Testis (tissue), 3 donors: Measurements from ENCODE around the gene R3HDM4. TPM values are rescaled to one million over a fixed set of nuclear protein-coding genes. Genes with fewer than 3 reads are reported as not detected.

ENCODE experiments used
- DNase-seq: peaks from one replicate; pipeline ENCODE4 v3.0.0-alpha.2; 2019
- H3K27ac ChIP-seq, 2 donors: fragments of 200-600 bp; sonication (generic); one replicate each; pipeline ENCODE4 v1.5.1; 2019
- H3K27me3 ChIP-seq: fragments of 200-600 bp; sonication (generic); one replicate; pipeline ENCODE4 v1.5.1; 2019
- H3K36me3 ChIP-seq: fragments of 200-600 bp; sonication (generic); one replicate; pipeline ENCODE4 v1.5.1; 2017; ENCODE audit warnings: low read depth; ENCODE audit errors: missing control alignments
- H3K4me1 ChIP-seq: fragments of 200-600 bp; sonication (generic); one replicate; pipeline ENCODE4 v1.5.1; 2019
- H3K4me3 ChIP-seq, 2 donors: fragments of 200-600 bp; sonication (generic); one replicate each; pipeline ENCODE4 v1.5.1; 2017 to 2019
- H3K9me3 ChIP-seq: fragments of 200-600 bp; sonication (generic); one replicate; pipeline ENCODE4 v1.5.1; 2017
- CTCF ChIP-seq, 3 experiments: fragments of 450-650 bp in 2 of 3; fragments of 200-600 bp in 1 of 3; sonication (generic) in 1 of 3; IDR thresholded peaks; one replicate each; pipeline ENCODE4 v1.5.1; 2016 to 2019; ENCODE audit warnings: antibody characterized with exemption in 3 of 3, mild to moderate bottlenecking in 2 of 3, moderate library complexity in 1 of 3
- POLR2A ChIP-seq: fragments of 450-650 bp; IDR thresholded peaks from one replicate; pipeline ENCODE4 v1.6.1; 2017; ENCODE audit warnings: antibody characterized with exemption, mild to moderate bottlenecking, moderate library complexity
- WGBS, 2 donors: methylation state at CpG; one replicate each; pipeline ENCODE4 v1.1.5; 2018; 5-methylcytosine and 5-hydroxymethylcytosine counted together
- intact Hi-C: fragments of 100-400 bp; cut with DNase I; formaldehyde crosslinking; loops from one replicate; pipeline ENCODE4 v1.15.1; 2023; ENCODE audit warnings: low total_unique reads
- polyA plus RNA-seq: library from polyadenylated mRNA; stranded (reverse); fragments of 350-450 nt; fragmentation: Illumina TruSeq; extraction: RNeasy Lipid Tissue Mini Kit (QIAGEN cat#74804); gene quantifications from one replicate; pipeline ENCODE4 v1.2.3, GENCODE V29; 2014; ENCODE audit warnings: low read depth, low replicate concordance; ENCODE audit not compliant: insufficient read depth
- total RNA-seq, 2 donors: library from RNA; depleted of rRNA; stranded (reverse); fragments of >200 nt; gene quantifications; one replicate each; pipeline ENCODE4 v1.2.3, GENCODE V29; 2016

R3HDM4 gene
- total and polyA plus RNA-seq, 3 donors from 2014 or later = 19.2 to 30.1 (median 24.6) TPM

GRCh38 chr19:947090-947706 is 34.2 kb upstream of the R3HDM4 start:
- Histone ChIP-seq H3K9me3 (no peaks in the 10 kb centered on the region), H3K27ac (no peak overlapping the region), H3K4me3 (no peak overlapping the region), H3K27me3 (no peaks in the 10 kb centered on the region), H3K36me3 (no peaks in the 10 kb centered on the region), H3K4me1 (peaks cover 11% of the 10 kb centered on the region)
- WGBS, 2 donors = 88 to 95% methylated on average over 8 to 30 of the region's 30 CpGs
- DNase-seq = no peak
- TF ChIP-seq POLR2A = no peak
- TF ChIP-seq CTCF (IDR thresholded peaks at IDR 0.05) = no peak
- intact Hi-C loops = no loop called here

GRCh38 chr19:945401-946252 is 32.6 kb upstream of the R3HDM4 start:
- H3K27me3 ChIP-seq = no peaks in the 10 kb centered on the region
- intact Hi-C loops = no loop called here
- no peak for DNase-seq
- H3K36me3 ChIP-seq = no peaks in the 10 kb centered on the region
- no peak overlapping the region for H3K27ac ChIP-seq
- no peak for TF ChIP-seq CTCF (IDR thresholded peaks at IDR 0.05)
- TF ChIP-seq POLR2A = no peak
- H3K4me1 ChIP-seq = peaks cover 14% of the 10 kb centered on the region
- no peaks in the 10 kb centered on the region for H3K9me3 ChIP-seq
- no peak overlapping the region for H3K4me3 ChIP-seq
- WGBS, 2 donors = 91 to 93% methylated on average over 17 to 37 of the region's 37 CpGs

DNA sequence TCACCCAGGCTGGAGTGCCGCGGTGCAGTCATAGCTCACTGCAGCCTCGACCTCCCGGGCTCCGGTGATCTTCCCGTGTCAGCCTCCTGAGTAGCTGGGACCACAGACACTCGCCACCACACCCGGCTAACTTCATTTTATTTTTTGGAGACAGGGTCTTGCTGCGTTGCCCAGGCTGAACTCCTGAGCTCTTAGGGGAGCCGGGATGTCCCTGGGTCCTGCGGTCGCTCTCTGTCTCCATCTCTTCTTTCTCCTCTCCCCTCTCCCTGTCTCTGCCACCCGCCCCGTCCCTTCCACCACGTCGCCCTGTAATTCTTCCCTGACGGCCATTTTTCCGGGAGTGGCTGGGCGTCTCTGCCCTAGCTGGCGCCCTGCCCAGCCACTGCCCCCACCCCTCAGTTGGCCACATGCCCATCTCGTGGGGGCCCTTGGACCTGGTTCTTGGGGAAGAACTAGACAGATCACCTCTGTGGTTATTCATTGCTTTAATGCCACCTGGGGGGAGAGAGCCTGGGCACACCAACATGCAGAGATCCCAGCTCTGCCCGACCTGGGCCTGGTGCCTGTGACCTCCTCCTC is 31.7 kb upstream of the R3HDM4 start:
- WGBS, 2 donors = 57 to 75% methylated on average over 22 of the region's 22 CpGs
- no peaks in the 10 kb centered on the region for H3K27me3 ChIP-seq
- peaks cover 18% of the 10 kb centered on the region for H3K4me1 ChIP-seq
- no peaks in the 10 kb centered on the region for H3K9me3 ChIP-seq
- H3K4me3 ChIP-seq = no peak overlapping the region
- H3K36me3 ChIP-seq = no peaks in the 10 kb centered on the region
- H3K27ac ChIP-seq = no peak overlapping the region
- no peak for TF ChIP-seq CTCF (IDR thresholded peaks at IDR 0.05)
- TF ChIP-seq POLR2A = no peak
- no peak for DNase-seq
- intact Hi-C loops = no loop called here

GRCh38 chr19:944171-944567 is 31.1 kb upstream of the R3HDM4 start:
- Histone ChIP-seq H3K27ac (no peak overlapping the region), H3K9me3 (no peaks in the 10 kb centered on the region), H3K27me3 (no peaks in the 10 kb centered on the region), H3K36me3 (no peaks in the 10 kb centered on the region), H3K4me3 (no peak overlapping the region), H3K4me1 (peaks cover 18% of the 10 kb centered on the region)
- intact Hi-C loops = no loop called here
- TF ChIP-seq CTCF (IDR thresholded peaks at IDR 0.05) (no peak), POLR2A (no peak)
- 20% methylated on average over 26 of the region's 27 CpGs; no CpG with 5 or more reads in 1 of the 2 donors for WGBS, 2 donors
- DNase-seq = peak; percentile 92
